ENCODE measurements around the gene SYNGR4.

DNA sequence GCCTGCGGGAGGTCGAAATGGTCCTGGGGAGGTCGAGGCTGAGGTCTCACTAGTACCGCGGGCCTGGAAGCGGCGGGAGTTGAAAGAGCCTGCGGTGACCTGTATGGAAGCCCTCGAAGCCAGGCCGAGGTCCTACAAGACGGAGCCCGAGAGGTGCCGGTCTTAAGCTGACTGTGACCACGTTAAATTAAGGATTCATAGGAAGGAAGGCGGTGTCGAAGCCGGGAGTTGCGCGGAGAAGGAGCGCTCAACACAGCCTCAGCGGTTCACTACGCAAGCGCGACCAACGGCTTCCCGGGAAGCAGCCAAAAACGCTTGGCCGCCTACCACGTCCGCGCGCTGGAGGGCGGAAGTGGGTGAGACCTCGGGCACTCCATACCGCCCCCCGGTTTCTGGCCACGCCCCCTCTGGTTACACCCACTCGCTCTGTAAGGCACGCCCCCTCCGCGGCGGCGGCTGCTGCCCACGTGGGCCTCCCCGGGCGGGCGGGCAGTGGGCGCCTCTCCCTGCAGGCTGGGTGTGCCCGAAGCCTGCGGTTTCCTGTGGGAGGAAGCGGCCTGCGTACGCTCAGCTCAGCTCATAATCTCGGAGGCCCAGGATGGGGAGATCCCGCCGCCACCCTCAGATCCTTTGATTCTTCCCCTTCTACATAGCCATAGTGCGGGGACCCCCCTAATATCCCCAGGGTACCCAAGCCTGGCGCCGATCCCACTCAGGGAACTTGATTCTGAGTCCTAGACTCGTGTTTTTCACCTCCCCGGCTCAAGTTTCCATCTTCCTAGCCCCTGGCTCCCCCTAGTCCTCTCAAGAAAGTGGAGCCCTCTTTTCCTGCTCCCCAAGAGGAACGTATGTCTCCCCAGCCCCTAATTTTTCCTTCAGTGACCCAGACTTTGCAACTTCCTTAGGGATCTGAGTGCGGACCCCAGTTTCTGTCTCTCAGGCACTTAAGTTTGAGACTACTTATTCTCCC, 42.3 kb upstream of the SYNGR4 start:
- TF ChIP-seq, protein P1, sequence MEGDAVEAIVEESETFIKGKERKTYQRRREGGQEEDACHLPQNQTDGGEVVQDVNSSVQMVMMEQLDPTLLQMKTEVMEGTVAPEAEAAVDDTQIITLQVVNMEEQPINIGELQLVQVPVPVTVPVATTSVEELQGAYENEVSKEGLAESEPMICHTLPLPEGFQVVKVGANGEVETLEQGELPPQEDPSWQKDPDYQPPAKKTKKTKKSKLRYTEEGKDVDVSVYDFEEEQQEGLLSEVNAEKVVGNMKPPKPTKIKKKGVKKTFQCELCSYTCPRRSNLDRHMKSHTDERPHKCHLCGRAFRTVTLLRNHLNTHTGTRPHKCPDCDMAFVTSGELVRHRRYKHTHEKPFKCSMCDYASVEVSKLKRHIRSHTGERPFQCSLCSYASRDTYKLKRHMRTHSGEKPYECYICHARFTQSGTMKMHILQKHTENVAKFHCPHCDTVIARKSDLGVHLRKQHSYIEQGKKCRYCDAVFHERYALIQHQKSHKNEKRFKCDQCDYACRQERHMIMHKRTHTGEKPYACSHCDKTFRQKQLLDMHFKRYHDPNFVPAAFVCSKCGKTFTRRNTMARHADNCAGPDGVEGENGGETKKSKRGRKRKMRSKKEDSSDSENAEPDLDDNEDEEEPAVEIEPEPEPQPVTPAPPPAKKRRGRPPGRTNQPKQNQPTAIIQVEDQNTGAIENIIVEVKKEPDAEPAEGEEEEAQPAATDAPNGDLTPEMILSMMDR (IDR thresholded peaks at IDR 0.05): no peak
- TF ChIP-seq POLR2A (IDR thresholded peaks at IDR 0.05) (peak in 1 of 2 donors; percentile 90), POLR2AphosphoS5 (IDR thresholded peaks at IDR 0.05; ENCODE audit: insufficient read depth in 1 of 2, low read depth in 1 of 2) (peak; percentile 90 to 97)
